HG02763 (cell line): ENCODE measurements around the gene AOPEP.

Experiments used
- ATAC-seq: cut with Tn5 transposase; IDR thresholded peaks from one replicate; pipeline ENCODE4 v1.9.1; 2021; ENCODE audit warnings: mild to moderate bottlenecking, moderate library complexity; ENCODE audit not compliant: unreplicated experiment

The AOPEP gene, protein sequence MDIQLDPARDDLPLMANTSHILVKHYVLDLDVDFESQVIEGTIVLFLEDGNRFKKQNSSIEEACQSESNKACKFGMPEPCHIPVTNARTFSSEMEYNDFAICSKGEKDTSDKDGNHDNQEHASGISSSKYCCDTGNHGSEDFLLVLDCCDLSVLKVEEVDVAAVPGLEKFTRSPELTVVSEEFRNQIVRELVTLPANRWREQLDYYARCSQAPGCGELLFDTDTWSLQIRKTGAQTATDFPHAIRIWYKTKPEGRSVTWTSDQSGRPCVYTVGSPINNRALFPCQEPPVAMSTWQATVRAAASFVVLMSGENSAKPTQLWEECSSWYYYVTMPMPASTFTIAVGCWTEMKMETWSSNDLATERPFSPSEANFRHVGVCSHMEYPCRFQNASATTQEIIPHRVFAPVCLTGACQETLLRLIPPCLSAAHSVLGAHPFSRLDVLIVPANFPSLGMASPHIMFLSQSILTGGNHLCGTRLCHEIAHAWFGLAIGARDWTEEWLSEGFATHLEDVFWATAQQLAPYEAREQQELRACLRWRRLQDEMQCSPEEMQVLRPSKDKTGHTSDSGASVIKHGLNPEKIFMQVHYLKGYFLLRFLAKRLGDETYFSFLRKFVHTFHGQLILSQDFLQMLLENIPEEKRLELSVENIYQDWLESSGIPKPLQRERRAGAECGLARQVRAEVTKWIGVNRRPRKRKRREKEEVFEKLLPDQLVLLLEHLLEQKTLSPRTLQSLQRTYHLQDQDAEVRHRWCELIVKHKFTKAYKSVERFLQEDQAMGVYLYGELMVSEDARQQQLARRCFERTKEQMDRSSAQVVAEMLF

DNA sequence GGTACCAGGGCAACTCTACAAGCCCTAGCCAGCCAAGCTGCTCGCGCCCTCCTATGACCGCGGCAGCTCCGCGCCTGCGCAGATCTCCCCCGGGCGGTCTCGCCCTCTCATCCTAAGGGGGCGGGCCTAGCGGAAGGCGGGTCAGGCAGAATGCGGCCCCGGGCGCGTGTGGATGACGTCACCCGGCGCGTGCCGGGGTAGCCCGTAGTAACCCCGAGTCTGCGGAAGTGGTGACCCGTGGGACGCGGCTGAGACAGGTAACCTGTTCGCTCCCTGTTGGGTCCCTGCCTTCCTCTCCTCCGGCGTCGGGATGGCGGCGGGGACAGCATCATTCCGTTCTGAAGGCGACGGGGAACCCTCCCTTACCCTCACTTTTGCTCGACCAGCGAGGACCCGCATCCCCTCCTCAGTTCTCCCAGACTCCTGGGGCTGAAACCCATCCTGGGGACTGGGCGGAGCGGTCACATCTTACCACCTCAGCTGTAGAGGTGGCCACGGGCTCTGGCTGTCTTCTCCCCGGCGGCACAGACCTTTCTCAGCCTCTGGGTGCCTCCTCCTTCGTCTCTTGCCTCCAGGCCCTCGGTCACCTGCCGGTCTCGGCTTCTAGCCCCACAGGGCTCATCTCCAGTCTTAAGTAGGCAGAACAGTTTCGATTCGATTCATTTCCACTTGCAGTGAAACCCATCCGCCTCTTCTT is at the start of gene AOPEP:
Gene AOPEP (plus strand): TSS at position 205 of the 697 bp plus-strand sequence. CDS start 33,085 bp downstream, outside the sequence.
- peak; percentile 96 for ATAC-seq

DNA sequence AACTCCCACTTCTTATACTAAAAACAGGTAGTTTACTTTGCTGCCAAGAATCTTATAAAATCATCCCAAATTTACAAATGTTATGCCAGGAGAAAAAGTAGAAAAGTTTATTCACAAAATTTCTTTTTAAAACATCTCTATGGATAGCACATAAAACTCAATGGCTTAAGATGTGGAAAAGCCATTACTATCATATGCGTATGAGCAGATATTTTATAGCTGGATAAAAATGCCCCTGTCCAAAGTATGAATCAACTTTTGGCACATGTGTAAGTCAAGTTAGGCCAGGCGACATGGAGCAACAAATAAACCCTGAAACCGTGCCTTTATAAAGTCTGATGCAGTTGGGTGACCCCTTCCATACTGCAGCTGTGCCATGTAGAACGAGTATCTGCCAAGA is 48.6 kb upstream of the AOPEP start:
- ATAC-seq, result no peak

GRCh38 chr9:94679587-94679986 is 46.9 kb upstream of the AOPEP start:
- no peak for ATAC-seq

DNA sequence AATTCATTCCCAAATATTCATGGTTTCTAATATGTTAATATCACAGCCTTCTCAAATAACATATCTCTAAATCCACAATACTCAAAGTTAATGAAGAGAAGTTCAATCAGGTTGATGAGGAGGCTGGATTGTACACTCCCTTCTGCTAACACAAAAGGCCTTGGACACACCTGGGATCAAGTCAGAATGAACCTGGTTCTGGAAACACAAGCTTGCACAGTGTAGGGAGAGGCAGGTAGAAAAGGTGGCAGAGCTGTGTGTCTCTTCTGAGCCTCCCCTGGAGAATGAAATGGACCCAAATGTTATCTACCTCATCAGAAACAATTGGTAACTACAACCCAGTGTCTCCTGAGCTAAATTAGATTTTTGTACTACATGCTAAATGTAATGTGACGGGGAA is 46.5 kb upstream of the AOPEP start:
- no peak for ATAC-seq

DNA sequence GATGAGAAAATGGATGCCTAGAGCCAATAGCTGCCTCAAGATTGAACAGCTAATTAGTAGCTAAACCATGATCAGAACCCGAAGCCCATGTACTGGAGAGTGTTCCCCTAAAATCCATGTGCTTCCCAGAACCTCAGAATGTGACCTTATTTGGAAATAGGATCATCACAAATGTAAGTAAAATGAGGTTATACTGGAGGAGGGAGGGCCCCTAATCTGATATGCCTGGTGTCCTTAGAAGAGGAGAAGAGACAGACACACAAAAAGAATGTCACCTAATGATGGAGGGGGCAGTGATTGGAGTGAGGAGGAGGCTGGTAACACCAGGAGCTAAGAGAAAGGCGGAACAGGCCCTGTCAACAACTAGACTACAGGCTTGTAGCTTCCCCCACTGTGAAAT is 45.9 kb upstream of the AOPEP start:
- ATAC-seq, result no peak

DNA sequence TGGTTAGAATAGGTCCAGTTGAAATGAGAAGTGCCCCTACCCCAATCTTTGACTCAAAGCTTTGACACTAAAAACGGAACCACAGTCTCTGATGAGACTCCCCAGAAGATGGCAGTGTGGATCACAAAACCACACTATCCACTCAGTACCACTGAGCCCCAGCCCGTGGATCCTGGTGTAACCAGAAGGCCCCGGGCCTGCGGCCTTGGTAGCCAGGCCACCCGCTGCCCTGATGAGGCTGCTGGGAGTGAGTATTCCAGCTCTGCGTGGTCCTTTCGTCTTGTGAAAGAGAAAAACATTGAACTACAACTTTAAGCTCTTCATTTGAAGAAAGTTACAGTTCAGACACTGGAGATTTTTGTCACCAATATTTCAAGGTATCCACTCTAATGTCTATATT is 45.0 kb upstream of the AOPEP start:
- ATAC-seq, result no peak

DNA sequence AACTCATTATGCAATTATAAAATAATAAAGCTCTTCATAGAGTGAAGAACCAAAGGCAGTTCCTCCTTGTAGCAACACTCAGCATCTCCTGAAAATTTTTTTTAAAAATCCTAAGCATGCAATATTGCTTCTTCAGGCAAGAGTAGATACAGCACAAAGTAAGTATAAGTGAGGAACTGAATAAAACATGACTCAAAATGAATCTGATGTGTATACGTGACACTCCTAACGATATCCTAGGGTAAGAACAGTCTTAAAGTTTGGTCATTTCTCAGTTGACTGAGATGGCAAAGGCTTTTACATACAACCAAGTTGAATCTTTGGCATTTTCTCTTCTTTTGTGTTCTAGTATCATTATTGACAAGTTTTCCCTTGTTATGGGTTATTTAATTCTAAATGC is 41.1 kb upstream of the AOPEP start:
- no peak for ATAC-seq

GRCh38 chr9:94687451-94687850 is 39.0 kb upstream of the AOPEP start:
- no peak for ATAC-seq

GRCh38 chr9:94690344-94690743 is 36.2 kb upstream of the AOPEP start:
- ATAC-seq, result no peak

DNA sequence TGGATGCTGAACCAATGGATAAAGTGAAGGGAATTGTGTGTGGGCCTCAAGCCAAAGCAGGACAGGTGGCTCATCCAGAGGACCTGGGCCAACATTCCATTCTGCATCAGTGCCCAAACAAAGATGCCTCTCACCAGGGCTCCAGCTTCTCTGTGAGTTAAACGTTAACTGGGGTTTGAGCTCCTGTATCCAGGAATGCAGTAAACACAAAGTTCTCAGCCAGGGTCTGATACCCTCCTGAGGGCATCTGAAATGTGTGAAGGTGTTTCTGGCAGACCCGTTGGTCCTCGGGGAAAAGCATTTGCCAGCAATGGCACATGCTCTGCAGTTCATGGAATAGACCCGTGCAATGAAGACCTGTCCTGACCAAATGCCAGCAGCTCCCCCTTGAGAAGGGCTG is 33.9 kb upstream of the AOPEP start:
- no peak for ATAC-seq

GRCh38 chr9:94693485-94694204 is 32.9 kb upstream of the AOPEP start:
- no peak for ATAC-seq

DNA sequence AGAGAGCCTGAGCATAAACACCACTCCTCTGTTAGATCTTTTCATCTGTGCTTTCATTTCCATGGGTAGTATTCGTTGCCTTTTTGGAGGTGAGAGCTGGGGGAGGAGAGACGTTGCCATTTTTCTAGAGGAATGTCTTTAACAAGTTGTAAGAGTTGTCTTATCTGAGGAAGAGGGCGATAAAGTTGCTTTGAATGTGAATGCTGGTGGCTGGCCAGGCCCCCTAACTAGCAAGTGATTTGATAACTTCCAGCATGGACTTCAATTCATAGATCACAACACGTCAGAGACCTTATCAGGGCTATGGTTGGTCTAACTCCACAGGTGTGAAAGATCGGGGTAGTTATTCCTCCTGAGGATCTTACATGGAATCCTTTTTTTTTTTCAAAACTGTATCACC is 30.0 kb upstream of the AOPEP start:
- ATAC-seq, result no peak

- ATAC-seq, result no peak
Observed at GRCh38 chr9:94697972-94698581, 28.4 kb upstream of the AOPEP start.

DNA sequence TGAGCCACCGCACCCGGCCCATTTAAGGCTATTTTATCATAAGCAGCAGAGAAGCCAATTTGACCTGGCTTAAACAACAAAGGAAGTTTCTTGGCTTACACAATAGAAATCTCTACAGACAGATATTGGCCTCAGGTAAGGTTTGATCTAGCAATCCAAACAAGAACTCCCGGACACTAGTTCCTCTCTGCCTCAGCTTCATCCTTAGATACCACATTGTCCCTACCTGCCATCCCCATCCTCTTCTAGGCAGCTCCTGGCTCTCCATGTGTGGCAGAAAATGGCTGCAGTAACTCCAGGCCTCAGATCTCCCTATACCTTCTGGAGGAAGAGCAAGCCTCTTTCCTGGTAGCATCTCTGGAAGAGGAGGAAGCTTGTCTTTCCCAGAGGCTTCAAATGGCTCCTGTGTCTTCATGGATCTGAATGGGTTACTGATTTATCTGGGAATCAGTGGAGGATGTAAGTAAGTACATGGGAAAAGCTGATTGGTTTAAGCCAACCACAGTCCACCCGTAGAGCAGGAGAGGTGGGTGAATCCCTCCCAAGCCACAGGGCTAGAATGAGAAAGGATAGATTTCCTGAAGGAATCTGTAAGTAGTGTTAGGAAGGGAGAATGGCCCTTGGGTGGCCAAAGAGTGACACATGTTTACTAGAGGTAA is 26.7 kb upstream of the AOPEP start:
- no peak for ATAC-seq

DNA sequence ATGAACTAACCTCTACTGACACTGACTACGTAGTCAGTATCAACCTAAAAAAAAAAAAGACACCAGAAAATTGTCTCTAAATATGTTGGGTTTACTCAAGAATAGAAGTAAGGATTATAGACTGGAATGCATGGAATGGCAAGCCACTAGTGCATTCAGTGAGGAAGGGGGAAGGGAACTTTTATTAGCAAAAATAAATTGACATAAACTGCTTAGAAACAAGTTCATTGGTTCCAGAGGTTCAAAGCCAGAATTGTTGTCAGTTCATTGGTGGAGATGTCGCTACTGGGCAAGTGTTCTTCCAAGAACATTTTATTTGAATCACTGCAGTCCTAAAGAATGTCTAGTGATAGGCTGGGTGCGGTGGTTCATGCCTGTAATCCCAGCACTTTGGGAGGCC is 26.1 kb upstream of the AOPEP start:
- no peak for ATAC-seq

GRCh38 chr9:94703488-94704140 is 22.9 kb upstream of the AOPEP start:
- ATAC-seq, result no peak

- ATAC-seq, result no peak
Observed at GRCh38 chr9:94705162-94705702, 21.3 kb upstream of the AOPEP start.

DNA sequence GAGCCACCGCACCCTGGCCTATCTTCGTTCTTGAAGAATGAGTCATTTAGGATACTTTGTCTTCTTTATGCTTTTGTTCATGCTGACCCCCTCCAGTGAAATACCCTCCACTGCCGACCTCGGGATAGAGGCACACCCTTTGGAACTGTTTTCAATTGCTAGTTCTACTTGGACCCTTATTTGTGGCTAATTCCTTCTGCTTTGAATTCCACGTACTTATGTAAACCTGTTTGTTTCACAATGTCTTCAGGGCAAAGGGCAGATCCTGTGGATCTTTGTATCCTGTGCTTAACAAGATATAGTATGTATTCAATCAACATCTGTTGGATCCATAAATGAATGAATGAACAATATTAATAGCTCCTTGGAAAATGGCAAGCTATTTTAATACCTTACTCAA is 19.6 kb upstream of the AOPEP start:
- ATAC-seq, result no peak
